ENCODE results near the gene SOCS3.

GRCh38 chr17:78365561-78366108 lies 5.8 kb upstream of the SOCS3 start:
- TF ChIP-seq CTCF (IDR thresholded peaks at IDR 0.05) (no peak), POLR2A (IDR thresholded peaks at IDR 0.05) (no peak)
